IPS DF 19.7 (cell line): Measurements from ENCODE around the gene RASAL1.

Experiments
- DNase-seq: peaks from one replicate; pipeline ENCODE4 v3.0.0-alpha.2; 2013; ENCODE audit warnings: low read depth, low spot score

The RASAL1 gene

GRCh38 chr12:113073586-113073985, 62.0 kb downstream of the RASAL1 start:
- DNase-seq, result no peak

GRCh38 chr12:113072136-113072535, 63.4 kb downstream of the RASAL1 start:
- DNase-seq, result no peak

GRCh38 chr12:113071135-113072112, 64.1 kb downstream of the RASAL1 start:
- no peak for DNase-seq

GRCh38 chr12:113070117-113070906, 65.2 kb downstream of the RASAL1 start:
- no peak for DNase-seq

- DNase-seq, result no peak
Observed at GRCh38 chr12:113069751-113070116, 65.8 kb downstream of the RASAL1 start.

- no peak for DNase-seq
Observed at GRCh38 chr12:113069149-113069548, 66.4 kb downstream of the RASAL1 start.

GRCh38 chr12:113067987-113068935, 67.3 kb downstream of the RASAL1 start:
- no peak for DNase-seq

- no peak for DNase-seq
Observed at GRCh38 chr12:113066813-113067400, 68.7 kb downstream of the RASAL1 start.

GRCh38 chr12:113065126-113066007, 70.2 kb downstream of the RASAL1 start:
- DNase-seq, result no peak

- DNase-seq, result no peak
Observed at GRCh38 chr12:113064395-113065125, 71.0 kb downstream of the RASAL1 start.

GRCh38 chr12:113063396-113064350, 71.9 kb downstream of the RASAL1 start:
- DNase-seq, result no peak

- DNase-seq, result no peak
Observed at GRCh38 chr12:113062502-113063395, 72.8 kb downstream of the RASAL1 start.

- DNase-seq, result no peak
Observed at GRCh38 chr12:113061061-113061694, 74.4 kb downstream of the RASAL1 start.

- DNase-seq, result no peak
Observed at GRCh38 chr12:113060336-113060960, 75.1 kb downstream of the RASAL1 start.

- no peak for DNase-seq
Observed at GRCh38 chr12:113059071-113059595, 76.4 kb downstream of the RASAL1 start.

GRCh38 chr12:113058553-113058952, 77.0 kb downstream of the RASAL1 start:
- DNase-seq, result no peak
